GM23338 (cell line): ENCODE results near the gene MATR3. TPM values are rescaled to one million over a fixed set of nuclear protein-coding genes. Genes with fewer than 3 reads are reported as not detected.

Source experiments
- ATAC-seq: fragments of 200-7000 bp; cut with Tn5 transposase; 3 replicates; pipeline ENCODE4 v1.9.1; 2020
- DNase-seq: peaks from one replicate; pipeline ENCODE4 v3.0.0-alpha.2; 2015; ENCODE audit warnings: low spot score
- H2AFZ ChIP-seq: fragments of 200-600 bp; sonication (generic); 2 replicates; pipeline ENCODE4 v1.8.0; 2016; ENCODE audit warnings: antibody characterized with exemption, mild to moderate bottlenecking, moderate library complexity
- H3F3A ChIP-seq: fragments of 200-600 bp; sonication (generic); replicated peaks from 2 replicates; pipeline ENCODE4 v1.8.0; 2017; ENCODE audit warnings: antibody characterized with exemption, mixed run types, low read depth
- H3K27ac ChIP-seq: fragments of 200-600 bp; sonication (generic); 2 replicates; pipeline ENCODE4 v1.6.1; 2016; ENCODE audit warnings: low read depth
- H3K27me3 ChIP-seq: fragments of 200-600 bp; sonication (generic); 2 replicates; pipeline ENCODE4 v1.8.0; 2016; ENCODE audit warnings: mild to moderate bottlenecking, mixed run types, moderate library complexity; ENCODE audit not compliant: insufficient read depth
- H3K36me3 ChIP-seq: fragments of 200-600 bp; sonication (generic); 2 replicates; pipeline ENCODE4 v1.8.0; 2016; ENCODE audit warnings: mild to moderate bottlenecking; ENCODE audit not compliant: insufficient read depth
- H3K4me1 ChIP-seq: fragments of 200-600 bp; sonication (generic); 2 replicates; pipeline ENCODE4 v1.8.0; 2016; ENCODE audit warnings: mild to moderate bottlenecking, moderate library complexity; ENCODE audit not compliant: insufficient read depth
- H3K4me2 ChIP-seq: fragments of 200-600 bp; sonication (generic); 2 replicates; pipeline ENCODE4 v1.7.1; 2017; ENCODE audit warnings: mixed run types
- H3K4me3 ChIP-seq: fragments of 200-600 bp; sonication (generic); 2 replicates; pipeline ENCODE4 v1.6.1; 2016; ENCODE audit warnings: mixed run types
- H3K79me2 ChIP-seq: fragments of 200-600 bp; sonication (generic); replicated peaks from 2 replicates; pipeline ENCODE4 v1.8.0; 2017; ENCODE audit warnings: mild to moderate bottlenecking; ENCODE audit not compliant: insufficient read depth
- H3K9me2 ChIP-seq: fragments of 200-600 bp; sonication (generic); 2 replicates; pipeline ENCODE4 v1.8.0; 2017; ENCODE audit not compliant: insufficient read depth
- H4K20me1 ChIP-seq: fragments of 200-600 bp; sonication (generic); replicated peaks from 2 replicates; pipeline ENCODE4 v1.8.0; 2017; ENCODE audit warnings: mild to moderate bottlenecking; ENCODE audit not compliant: insufficient read depth
- H3K27ac Mint-ChIP-seq: 2 replicates; pipeline ENCODE4 v1.8.0; 2020; ENCODE audit warnings: inconsistent platforms, mild to moderate bottlenecking, moderate library complexity, mixed read lengths
- H3K27me3 Mint-ChIP-seq: 3 replicates; pipeline ENCODE4 v1.8.0; 2022; ENCODE audit warnings: low read depth, mild to moderate bottlenecking, moderate library complexity, mixed read lengths, inconsistent platforms; ENCODE audit not compliant: insufficient read depth, poor library complexity
- H3K36me3 Mint-ChIP-seq: 3 replicates; pipeline ENCODE4 v1.8.0; 2021; ENCODE audit warnings: low read depth, mild to moderate bottlenecking, inconsistent platforms, moderate library complexity, mixed read lengths
- H3K4me1 Mint-ChIP-seq: 3 replicates; pipeline ENCODE4 v1.8.0; 2020; ENCODE audit warnings: mild to moderate bottlenecking, inconsistent platforms, mixed read lengths
- H3K4me3 Mint-ChIP-seq: 3 replicates; pipeline ENCODE4 v1.8.0; 2021; ENCODE audit warnings: moderate library complexity, mild to moderate bottlenecking, inconsistent platforms, mixed read lengths
- H3K9me3 Mint-ChIP-seq: 3 replicates; pipeline ENCODE4 v1.8.0; 2020; ENCODE audit warnings: moderate library complexity, mild to moderate bottlenecking, inconsistent platforms, mixed read lengths
- CREB1 ChIP-seq: fragments of 250-450 bp; sonication (Bioruptor Pico); IDR thresholded peaks from 2 replicates; pipeline ENCODE4 v1.5.0; 2020; ENCODE audit warnings: low read depth, mild to moderate bottlenecking, moderate library complexity
- CTCF ChIP-seq, 2 experiments: fragments of 200-600 bp in 1 of 2; sonication (generic) in 1 of 2; conservative IDR thresholded peaks; 2 replicates each; pipeline versions ENCODE4 v1.5.1 to v1.6.1; 2016 to 2017; ENCODE audit warnings: antibody characterized with exemption in 2 of 2, low read depth in 2 of 2, mild to moderate bottlenecking in 2 of 2, moderate library complexity in 1 of 2
- ETS1 ChIP-seq: IDR thresholded peaks from 2 replicates; pipeline ENCODE4 v1.6.1; 2016; ENCODE audit warnings: antibody characterized with exemption
- EZH2 ChIP-seq: fragments of 200-600 bp; sonication (generic); IDR thresholded peaks from one replicate; pipeline ENCODE4 v1.8.0; 2017; ENCODE audit warnings: antibody characterized with exemption, mild to moderate bottlenecking, low read depth; ENCODE audit not compliant: unreplicated experiment
- EZH2phosphoT487 ChIP-seq: fragments of 200-600 bp; sonication (generic); IDR thresholded peaks from one replicate; pipeline ENCODE4 v1.8.1; 2018; ENCODE audit warnings: antibody characterized with exemption; ENCODE audit not compliant: unreplicated experiment
- JUNB ChIP-seq: IDR thresholded peaks from one replicate; pipeline ENCODE4 v1.6.1; 2016; ENCODE audit warnings: antibody characterized with exemption; ENCODE audit not compliant: unreplicated experiment
- NANOG ChIP-seq: IDR thresholded peaks from 2 replicates; pipeline ENCODE4 v1.6.1; 2016; ENCODE audit warnings: antibody characterized with exemption, borderline replicate concordance
- POLR2AphosphoS5 ChIP-seq: IDR thresholded peaks from 2 replicates; pipeline ENCODE4 v1.6.1; 2016; ENCODE audit warnings: antibody characterized with exemption, low read depth
- REST ChIP-seq: IDR thresholded peaks from one replicate; pipeline ENCODE4 v1.6.1; 2018; ENCODE audit warnings: antibody characterized with exemption; ENCODE audit not compliant: unreplicated experiment
- STAT1 ChIP-seq: IDR thresholded peaks from one replicate; pipeline ENCODE4 v1.6.1; 2016; ENCODE audit warnings: antibody characterized with exemption; ENCODE audit not compliant: unreplicated experiment
- ZNF114 ChIP-seq: fragments of 250-450 bp; sonication (Bioruptor Pico); IDR thresholded peaks from 2 replicates; pipeline ENCODE4 v1.5.0; 2020; ENCODE audit warnings: mild to moderate bottlenecking, moderate library complexity
- ZNF331 ChIP-seq: fragments of 250-450 bp; sonication (Bioruptor Pico); IDR thresholded peaks from 2 replicates; pipeline ENCODE4 v1.5.0; 2020; ENCODE audit warnings: low read depth, mild to moderate bottlenecking, moderate library complexity
- ZNF462 ChIP-seq: fragments of 250-450 bp; sonication (Bioruptor Pico); IDR thresholded peaks from 2 replicates; pipeline ENCODE4 v1.5.0; 2020; ENCODE audit warnings: mild to moderate bottlenecking, moderate library complexity
- polyA plus RNA-seq: library from polyadenylated mRNA; unstranded; fragments of >200 nt; fragmentation: Nextera tagmentation; extraction: Ambion mirVana; gene quantifications from 2 replicates; pipeline ENCODE4 v1.2.1, GENCODE V29; 2016
- total RNA-seq: library from RNA; depleted of rRNA; stranded (reverse); fragments of >200 nt; shearing (Covaris generic); gene quantifications from 2 replicates; pipeline ENCODE4 v1.2.3, GENCODE V29; 2014

The MATR3 gene
- total and polyA plus RNA-seq, 2 experiments from 2014 or later: 278 to 506 TPM

GRCh38 chr5:139342423-139342723 lies 48.8 kb downstream of the MATR3 start:
- H4K20me1 ChIP-seq: peaks cover 43% of the 10 kb centered on the region
- DNase-seq (no peak), ATAC-seq (no peak)
- H3K27ac Mint-ChIP-seq: peak overlapping the region; percentile 100
- no peak overlapping the region for H2AFZ ChIP-seq
- H3K4me1 ChIP-seq: peaks cover 8% of the 10 kb centered on the region
- peak overlapping the region; percentile 98 for H3K27ac ChIP-seq
- TF ChIP-seq POLR2AphosphoS5: no peak
- no peak for TF ChIP-seq ZNF114
- no peak for TF ChIP-seq ZNF462 (CRISPR knock-in tag)
- no peak for TF ChIP-seq STAT1
- no peak for TF ChIP-seq JUNB
- no peak for TF ChIP-seq NANOG
- TF ChIP-seq REST: no peak
- TF ChIP-seq EZH2: no peak
- TF ChIP-seq CTCF (conservative IDR thresholded peaks at IDR 0.05; ENCODE audit: low read depth in 2 of 2): no peak
- TF ChIP-seq ETS1: no peak
- no peak for TF ChIP-seq EZH2phosphoT487
- TF ChIP-seq ZNF331 (CRISPR knock-in tag): no peak
- no peak for TF ChIP-seq CREB1
- peak overlapping the region; percentile 99 for H3K4me3 Mint-ChIP-seq
- H3F3A ChIP-seq: peaks cover 7% of the 10 kb centered on the region; the same call in 1 of the 2 replicates
- peak overlapping the region; percentile 90 for H3K4me3 ChIP-seq
- H3K9me3 Mint-ChIP-seq: no peaks in the 10 kb centered on the region; the same call in 2 of the 3 replicates
- H3K36me3 Mint-ChIP-seq: peaks cover 36% of the 10 kb centered on the region
- H3K36me3 ChIP-seq: peaks cover 11% of the 10 kb centered on the region
- peaks cover 20% of the 10 kb centered on the region for H3K27me3 Mint-ChIP-seq
- no peaks in the 10 kb centered on the region for H3K27me3 ChIP-seq
- peak overlapping the region; percentile 97 for H3K4me2 ChIP-seq
- peaks cover 4% of the 10 kb centered on the region; the same call in 1 of the 2 replicates for H3K9me2 ChIP-seq
- H3K4me1 Mint-ChIP-seq: peaks cover 23% of the 10 kb centered on the region
- peaks cover 51% of the 10 kb centered on the region for H3K79me2 ChIP-seq
